ENCODE measurements around the gene MED27. TPM values are rescaled to one million over a fixed set of nuclear protein-coding genes. Genes with fewer than 3 reads are reported as not detected.

Gene MED27
- total and polyA plus RNA-seq, 2 of the 4 experiments (the other 2 are of a cell fraction), result 50.2 to 63.4 TPM

DNA sequence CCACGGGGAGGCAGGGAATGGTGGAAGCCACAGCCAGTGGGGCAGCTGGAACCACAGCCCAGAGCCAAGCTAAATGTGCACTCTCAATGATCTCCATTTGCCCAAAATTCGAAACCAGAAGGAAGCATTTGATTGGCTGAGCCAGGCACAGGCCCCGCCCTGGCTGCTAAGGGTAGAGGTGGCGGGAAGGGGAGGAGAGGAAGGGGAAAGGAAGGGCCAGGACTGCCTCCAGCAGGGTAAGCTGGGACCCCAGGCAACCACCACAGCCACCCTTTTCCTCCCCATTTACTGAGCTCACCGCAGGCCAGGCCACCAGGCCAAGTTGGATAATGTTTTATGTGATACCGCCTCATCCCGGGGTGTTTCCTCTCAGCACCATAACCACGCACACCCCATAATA is 239.4 kb downstream of the MED27 start:
- WGBS, 2 experiments (ENCODE audit: extremely low coverage in 2 of 2, insufficient read length in 1 of 2), result no CpG with 5 or more reads among the region's 8 CpGs
- no peak overlapping the region for H4K91ac ChIP-seq (ENCODE audit: insufficient read depth, low read depth, low read length)
- no peaks in the 10 kb centered on the region for H3K79me1 ChIP-seq (ENCODE audit: low read depth in 1 of 2, low read length in 2 of 2)
- H3K27ac ChIP-seq (ENCODE audit: insufficient read depth, low read length), result no peak overlapping the region
- no peak for ATAC-seq (ENCODE audit: low read depth)
- no peak overlapping the region for H2BK20ac ChIP-seq (ENCODE audit: low read depth, low read length)
- H3K9ac ChIP-seq (ENCODE audit: low read depth, low read length), result no peak overlapping the region
- H2BK5ac ChIP-seq (ENCODE audit: low read depth, low read length, poor library complexity, severe bottlenecking), result no peak overlapping the region
- POLR2A ChIA-PET (ENCODE audit: unreplicated experiment), result no interaction called here
- CTCF ChIA-PET, result interaction anchor here (0.8 kb wide), 1 partner anchor 14 kb away, joined by 3 read pairs; no protein-coding TSS in a partner anchor
- no peak overlapping the region for H2AK9ac ChIP-seq (replicated peaks; ENCODE audit: low read depth, low read length, poor library complexity)
- H3K27me3 ChIP-seq (ENCODE audit: control insufficient read depth, insufficient read depth, low read length), result peaks cover 46% of the 10 kb centered on the region
- no peaks in the 10 kb centered on the region for H3K36me3 ChIP-seq (ENCODE audit: control insufficient read depth, insufficient read depth, low read length)
- no peak overlapping the region for H4K8ac ChIP-seq (ENCODE audit: low read depth in 2 of 2, low read length in 2 of 2)
- H3K9me1 ChIP-seq (ENCODE audit: insufficient read depth, low read length), result no peaks in the 10 kb centered on the region
- TF ChIP-seq, protein P1, sequence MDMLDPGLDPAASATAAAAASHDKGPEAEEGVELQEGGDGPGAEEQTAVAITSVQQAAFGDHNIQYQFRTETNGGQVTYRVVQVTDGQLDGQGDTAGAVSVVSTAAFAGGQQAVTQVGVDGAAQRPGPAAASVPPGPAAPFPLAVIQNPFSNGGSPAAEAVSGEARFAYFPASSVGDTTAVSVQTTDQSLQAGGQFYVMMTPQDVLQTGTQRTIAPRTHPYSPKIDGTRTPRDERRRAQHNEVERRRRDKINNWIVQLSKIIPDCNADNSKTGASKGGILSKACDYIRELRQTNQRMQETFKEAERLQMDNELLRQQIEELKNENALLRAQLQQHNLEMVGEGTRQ (IDR thresholded peaks at IDR 0.05; ENCODE audit: low read depth, low read length), result no peak
- TF ChIP-seq MXI1 (IDR thresholded peaks at IDR 0.05; ENCODE audit: borderline replicate concordance, low read depth, low read length) (no peak), CHD1 (IDR thresholded peaks at IDR 0.05; ENCODE audit: low read depth, low read length) (no peak), POLR2A (IDR thresholded peaks at IDR 0.05; ENCODE audit: low read depth, low read length) (no peak), CTCF (conservative IDR thresholded peaks at IDR 0.05; ENCODE audit: low read depth, low read length) (no peak), RAD21 (IDR thresholded peaks at IDR 0.05; ENCODE audit: low read length) (no peak), BHLHE40 (IDR thresholded peaks at IDR 0.05; ENCODE audit: low read depth, low read length) (no peak), MAFK (IDR thresholded peaks at IDR 0.05; ENCODE audit: low read depth, low read length) (no peak), CEBPB (IDR thresholded peaks at IDR 0.05; ENCODE audit: low read depth, low read length) (no peak), MAZ (IDR thresholded peaks at IDR 0.05; ENCODE audit: borderline replicate concordance, low read depth, low read length) (no peak)
- TF ChIP-seq, protein P2, sequence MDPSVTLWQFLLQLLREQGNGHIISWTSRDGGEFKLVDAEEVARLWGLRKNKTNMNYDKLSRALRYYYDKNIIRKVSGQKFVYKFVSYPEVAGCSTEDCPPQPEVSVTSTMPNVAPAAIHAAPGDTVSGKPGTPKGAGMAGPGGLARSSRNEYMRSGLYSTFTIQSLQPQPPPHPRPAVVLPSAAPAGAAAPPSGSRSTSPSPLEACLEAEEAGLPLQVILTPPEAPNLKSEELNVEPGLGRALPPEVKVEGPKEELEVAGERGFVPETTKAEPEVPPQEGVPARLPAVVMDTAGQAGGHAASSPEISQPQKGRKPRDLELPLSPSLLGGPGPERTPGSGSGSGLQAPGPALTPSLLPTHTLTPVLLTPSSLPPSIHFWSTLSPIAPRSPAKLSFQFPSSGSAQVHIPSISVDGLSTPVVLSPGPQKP (IDR thresholded peaks at IDR 0.05; ENCODE audit: borderline replicate concordance, low read depth, low read length), result no peak
- no peak for DNase-seq
- in situ Hi-C loops (cut with MboI; ENCODE audit: low sequenced_read_pairs) (no loop called here), dilution Hi-C loops (cut with HindIII; ENCODE audit: low sequenced_read_pairs, unreplicated experiment) (no loop called here), intact Hi-C loops (cut with micrococcal nuclease) (no loop called here)
- H3K4me1 ChIP-seq (ENCODE audit: control insufficient read depth, insufficient read depth, low read length), result no peaks in the 10 kb centered on the region
- no peak overlapping the region for H3K4me2 ChIP-seq (ENCODE audit: low read depth, low read length)
- no peak overlapping the region for H3K14ac ChIP-seq (replicated peaks; ENCODE audit: low read depth, low read length)
- no peak overlapping the region for H3K56ac ChIP-seq (ENCODE audit: extremely low read depth, insufficient read depth, low read length)
- H3K18ac ChIP-seq (ENCODE audit: low read depth, low read length), result no peak overlapping the region
- H3K4ac ChIP-seq (ENCODE audit: low read depth, low read length), result no peak overlapping the region
- H2AFZ ChIP-seq (replicated peaks; ENCODE audit: low read length, poor library complexity), result no peak overlapping the region
- no peak overlapping the region for H3K23ac ChIP-seq (ENCODE audit: low read depth, low read length)
- H2AK5ac ChIP-seq (ENCODE audit: low read depth, low read length), result no peak overlapping the region
- peaks cover 11% of the 10 kb centered on the region; the same call in 1 of the 2 replicates for H4K20me1 ChIP-seq (ENCODE audit: insufficient read depth, low read length)
- no peak overlapping the region for H2BK120ac ChIP-seq (ENCODE audit: low read depth, low read length)
- no peak overlapping the region for H3K4me3 ChIP-seq (ENCODE audit: insufficient read depth, low read depth, low read length)
- H3K9me3 ChIP-seq (ENCODE audit: control insufficient read depth, insufficient read depth, low read length), result no peaks in the 10 kb centered on the region
- no peak overlapping the region for H2BK15ac ChIP-seq (ENCODE audit: low read depth, low read length)
- no peak overlapping the region for H4K5ac ChIP-seq (ENCODE audit: low read depth, low read length)
- BruUV-seq (replicated peaks), result no TSS peak
